HL-60 (cell line): ENCODE data around the gene HOXC13.

Experiments used
- DNase-seq, 2 experiments: peaks; one replicate each; pipeline ENCODE4 v3.0.0-alpha.2; 2010 to 2020; ENCODE audit warnings: low read depth in 1 of 2, low spot score in 1 of 2
- H3K27ac ChIP-seq: fragments of 250-450 bp; sonication (Bioruptor Pico); replicated peaks from 2 replicates; pipeline ENCODE4 v1.5.1; 2020; ENCODE audit warnings: mild to moderate bottlenecking, moderate library complexity
- H3K27me3 ChIP-seq: fragments of 250-450 bp; sonication (Bioruptor Pico); 2 replicates; pipeline ENCODE4 v1.5.1; 2021; ENCODE audit warnings: mild to moderate bottlenecking, moderate library complexity; ENCODE audit not compliant: insufficient read depth, poor library complexity, severe bottlenecking
- H3K4me3 ChIP-seq: replicated peaks from 2 replicates; pipeline ENCODE4 v1.5.1; 2011; ENCODE audit warnings: mild to moderate bottlenecking, control low read depth, low read length; ENCODE audit not compliant: insufficient read depth
- CTCF ChIP-seq: IDR thresholded peaks from one replicate; pipeline ENCODE4 v1.5.1; 2011; ENCODE audit warnings: low read length, control low read depth, inconsistent platforms; ENCODE audit not compliant: insufficient read depth
- GABPA ChIP-seq: IDR thresholded peaks from 2 replicates; pipeline ENCODE4 v1.6.1; 2012; ENCODE audit warnings: low read depth
- POLR2AphosphoS5 ChIP-seq: IDR thresholded peaks from 2 replicates; pipeline ENCODE4 v1.6.1; 2012; ENCODE audit warnings: low read depth
- REST ChIP-seq: IDR thresholded peaks from 2 replicates; pipeline ENCODE4 v1.6.1; 2012; ENCODE audit warnings: low read depth; ENCODE audit not compliant: insufficient replicate concordance
- SPI1 ChIP-seq: IDR thresholded peaks from 2 replicates; pipeline ENCODE4 v1.6.1; 2012; ENCODE audit warnings: low read depth, mild to moderate bottlenecking, borderline replicate concordance

The HOXC13 gene

DNA sequence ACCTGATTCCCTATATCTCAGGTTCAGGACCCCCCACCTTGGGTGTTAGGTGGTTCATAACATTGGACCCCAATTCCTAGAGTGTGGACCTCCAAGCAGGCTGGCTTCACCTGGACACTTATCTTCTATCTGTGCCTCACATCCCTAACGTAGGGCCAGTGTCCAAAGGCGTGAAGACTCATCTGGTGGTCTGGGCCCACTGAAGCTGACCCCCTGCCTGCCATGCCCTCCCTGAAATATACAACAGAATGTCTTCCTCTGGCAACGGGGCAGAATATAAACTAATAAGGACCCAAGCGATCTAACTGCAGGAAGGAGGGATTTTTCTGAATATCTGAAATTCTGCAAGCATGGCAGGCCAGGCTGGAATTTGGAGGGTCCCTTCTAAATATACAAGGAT is 5.6 kb downstream of the HOXC13 start:
- no peak for TF ChIP-seq CTCF
- no peak for TF ChIP-seq POLR2AphosphoS5
- no peak for TF ChIP-seq SPI1
- no peak for TF ChIP-seq GABPA
- TF ChIP-seq REST: no peak
- no peak for DNase-seq
- Histone ChIP-seq H3K27me3 (peaks cover 84% of the 10 kb centered on the region), H3K27ac (no peak overlapping the region), H3K4me3 (no peak overlapping the region)

DNA sequence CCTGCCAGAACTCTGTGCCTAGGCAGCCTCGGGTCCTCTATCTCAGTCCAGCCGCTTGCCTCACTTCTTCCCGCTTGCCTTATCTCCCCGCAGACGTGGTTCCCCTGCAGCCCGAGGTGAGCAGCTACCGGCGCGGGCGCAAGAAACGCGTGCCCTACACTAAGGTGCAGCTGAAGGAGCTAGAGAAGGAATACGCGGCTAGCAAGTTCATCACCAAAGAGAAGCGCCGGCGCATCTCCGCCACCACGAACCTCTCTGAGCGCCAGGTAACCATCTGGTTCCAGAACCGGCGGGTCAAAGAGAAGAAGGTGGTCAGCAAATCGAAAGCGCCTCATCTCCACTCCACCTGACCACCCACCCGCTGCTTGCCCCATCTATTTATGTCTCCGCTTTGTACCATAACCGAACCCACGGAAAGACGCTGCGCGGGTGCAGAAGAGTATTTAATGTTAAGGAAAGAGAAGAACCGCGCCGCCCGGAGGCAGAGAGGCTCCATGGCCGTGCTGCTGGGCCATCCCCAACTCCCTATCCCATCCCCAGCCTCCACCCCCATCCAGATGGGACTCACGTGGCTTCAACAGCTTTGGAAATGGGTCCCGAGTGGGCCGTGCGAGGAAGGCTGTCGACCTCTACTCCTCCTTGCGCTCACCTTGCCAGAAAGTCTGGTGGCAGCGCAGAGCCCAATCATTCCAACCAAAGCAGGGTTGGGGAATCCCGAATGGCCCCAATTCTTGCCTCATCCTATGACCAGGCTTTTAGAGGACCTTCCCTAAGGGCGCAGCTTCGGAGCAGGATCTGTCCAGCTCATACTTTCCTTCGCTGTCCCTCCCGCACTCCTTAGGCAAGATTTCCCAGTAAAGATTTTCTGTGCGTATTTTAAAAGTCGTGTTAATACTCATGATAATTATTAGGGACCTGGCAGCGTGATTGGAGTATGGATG is 6.5 kb downstream of the HOXC13 start:
- Histone ChIP-seq H3K27ac (no peak overlapping the region), H3K27me3 (peaks cover 86% of the 10 kb centered on the region), H3K4me3 (no peak overlapping the region)
- TF ChIP-seq REST: no peak
- no peak for TF ChIP-seq GABPA
- no peak for TF ChIP-seq POLR2AphosphoS5
- no peak for TF ChIP-seq SPI1
- TF ChIP-seq CTCF: no peak
- no peak for DNase-seq

- Histone ChIP-seq H3K4me3 (no peak overlapping the region), H3K27me3 (peaks cover 95% of the 10 kb centered on the region), H3K27ac (no peak overlapping the region)
- no peak for TF ChIP-seq POLR2AphosphoS5
- TF ChIP-seq GABPA: no peak
- no peak for DNase-seq
Measured at GRCh38 chr12:53947743-53948142, 9.1 kb downstream of the HOXC13 start.

DNA sequence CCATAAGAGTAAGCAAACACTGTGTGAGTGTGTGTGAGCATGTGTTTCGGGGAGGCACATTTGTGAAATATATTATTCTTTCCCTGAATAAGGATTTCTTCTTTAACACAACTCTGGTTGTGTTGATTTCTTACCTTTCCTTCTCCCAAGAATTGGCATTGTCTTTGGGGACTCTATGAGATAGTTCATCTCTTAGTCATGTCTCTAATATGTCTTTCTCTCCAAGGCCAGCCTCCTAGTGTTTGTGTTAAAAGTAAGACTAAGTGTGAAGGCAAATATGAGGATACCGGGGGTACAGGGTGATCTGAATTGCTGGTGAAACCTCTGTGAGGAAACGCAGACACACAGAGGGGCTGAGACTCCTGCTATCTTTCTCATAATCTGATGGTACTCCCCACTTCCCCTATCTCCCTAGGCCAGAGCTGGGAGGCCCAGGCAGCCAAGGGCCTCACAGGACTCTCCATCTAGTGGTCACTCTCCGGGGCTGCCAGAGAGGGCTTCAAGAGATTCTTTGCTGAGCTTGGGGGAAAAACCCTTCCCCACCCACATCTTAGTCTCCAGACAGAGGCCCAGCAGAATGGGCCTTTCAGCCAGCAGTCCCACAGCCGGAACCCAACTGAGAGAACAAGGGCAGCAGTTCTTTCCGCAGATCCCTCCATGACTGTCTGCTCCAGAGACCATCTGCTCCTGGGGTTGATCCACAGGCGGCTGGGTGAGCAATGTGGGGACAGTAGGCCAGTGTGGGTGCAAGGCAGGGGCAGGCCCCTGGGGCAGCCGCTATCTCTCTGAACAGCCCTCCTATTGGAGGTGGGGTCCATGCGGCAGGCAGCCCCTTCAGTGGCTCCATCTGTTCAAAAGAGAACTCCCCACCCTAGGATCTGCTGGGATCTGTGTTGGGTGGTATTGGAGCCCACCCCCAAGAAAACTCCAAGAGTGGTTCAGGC is 10.3 kb downstream of the HOXC13 start:
- H3K27me3 ChIP-seq: peaks cover 96% of the 10 kb centered on the region
- no peak overlapping the region for H3K27ac ChIP-seq
- peak in 1 of 2 experiments; percentile 12 for DNase-seq
- TF ChIP-seq REST (no peak), SPI1 (peak; percentile 29; the same call in 1 of the 2 replicates)
- no peak overlapping the region for H3K4me3 ChIP-seq
